Liver (tissue), 9 donors: ENCODE measurements around the gene PLEKHH2. TPM values are rescaled to one million over a fixed set of nuclear protein-coding genes. Genes with fewer than 3 reads are reported as not detected.
A peak's percentile ranks its signal among the peaks of the same experiment; 100 is the strongest.

ENCODE experiments used
- DNase-seq: peaks from one replicate; pipeline ENCODE4 v3.0.0-alpha.2; 2017; ENCODE audit warnings: low spot score
- H3K27ac ChIP-seq, 2 donors: one replicate each; pipeline ENCODE4 v1.7.0; 2013; ENCODE audit warnings: inconsistent platforms in 2 of 2, low read length in 2 of 2, control low read depth in 1 of 2, low read depth in 1 of 2, mild to moderate bottlenecking in 1 of 2
- H3K27me3 ChIP-seq, 4 donors: one replicate each; pipeline versions ENCODE4 v1.6.1 to v1.7.0; 2013; ENCODE audit warnings: low read length in 3 of 4, inconsistent platforms in 1 of 4, mild to moderate bottlenecking in 1 of 4, moderate library complexity in 1 of 4; ENCODE audit not compliant: control insufficient read depth in 4 of 4, insufficient read depth in 4 of 4
- H3K36me3 ChIP-seq, 4 donors: one replicate each; pipeline versions ENCODE4 v1.6.1 to v1.7.0; 2013; ENCODE audit warnings: low read length in 3 of 4, mild to moderate bottlenecking in 3 of 4, low read depth in 1 of 4, moderate library complexity in 1 of 4; ENCODE audit not compliant: control insufficient read depth in 4 of 4, insufficient read depth in 3 of 4
- H3K4me1 ChIP-seq, 4 donors: one replicate each; pipeline versions ENCODE4 v1.6.1 to v1.7.0; 2013; ENCODE audit warnings: low read length in 3 of 4, mild to moderate bottlenecking in 3 of 4, moderate library complexity in 1 of 4; ENCODE audit not compliant: control insufficient read depth in 4 of 4, insufficient read depth in 4 of 4
- H3K4me3 ChIP-seq, 3 donors: one replicate each; pipeline versions ENCODE4 v1.6.1 to v1.7.0; 2013; ENCODE audit warnings: low read length in 3 of 3, control low read depth in 1 of 3, low read depth in 1 of 3, mild to moderate bottlenecking in 1 of 3
- H3K9ac ChIP-seq, 2 donors: one replicate each; pipeline ENCODE4 v1.7.0; 2013; ENCODE audit warnings: low read length in 2 of 2, mild to moderate bottlenecking in 2 of 2, moderate library complexity in 2 of 2, control low read depth in 1 of 2, low read depth in 1 of 2
- H3K9me3 ChIP-seq, 4 donors: one replicate each; pipeline versions ENCODE4 v1.6.1 to v1.7.0; 2013; ENCODE audit warnings: low read length in 3 of 4; ENCODE audit not compliant: control insufficient read depth in 4 of 4
- FOXA1 ChIP-seq: IDR thresholded peaks from 2 replicates; pipeline ENCODE4 v1.6.1; 2016; ENCODE audit warnings: antibody characterized with exemption
- FOXA2 ChIP-seq: IDR thresholded peaks from 2 replicates; pipeline ENCODE4 v1.6.1; 2016; ENCODE audit warnings: antibody characterized with exemption
- GABPA ChIP-seq, 2 donors: IDR thresholded peaks in 1 of 2; conservative IDR thresholded peaks in 1 of 2; 2 replicates each; pipeline ENCODE4 v1.6.1; 2016; ENCODE audit warnings: antibody characterized with exemption in 2 of 2, mild to moderate bottlenecking in 1 of 2, moderate library complexity in 1 of 2
- HNF4G ChIP-seq: IDR thresholded peaks from 2 replicates; pipeline ENCODE4 v1.6.1; 2016; ENCODE audit warnings: antibody characterized with exemption
- RAD21 ChIP-seq, 2 donors: IDR thresholded peaks; 2 replicates each; pipeline ENCODE4 v1.6.1; 2016; ENCODE audit warnings: antibody characterized with exemption in 2 of 2, mild to moderate bottlenecking in 2 of 2
- RXRA ChIP-seq, 2 donors: IDR thresholded peaks; 2 replicates each; pipeline ENCODE4 v1.6.1; 2017 to 2018; ENCODE audit warnings: antibody characterized with exemption in 2 of 2, mild to moderate bottlenecking in 1 of 2
- TAF1 ChIP-seq: conservative IDR thresholded peaks from 2 replicates; pipeline ENCODE4 v1.6.1; 2016; ENCODE audit warnings: antibody characterized with exemption, mild to moderate bottlenecking
- YY1 ChIP-seq: IDR thresholded peaks from 2 replicates; pipeline ENCODE4 v1.6.1; 2016; ENCODE audit warnings: antibody characterized with exemption, mild to moderate bottlenecking
- WGBS: extraction: QIAGEN DNeasy Blood & Tissue Kit; methylation state at CpG from one replicate; pipeline ENCODE4 v1.1.7; 2013; 5-methylcytosine and 5-hydroxymethylcytosine counted together
- polyA plus RNA-seq, 2 donors: library from polyadenylated mRNA; stranded (reverse) in 1 of 2; unstranded in 1 of 2; fragments of 200-250 nt in 1 of 2; fragments of >200 nt in 1 of 2; fragmentation: Nextera tagmentation in 1 of 2; extraction: Ambion mirVana in 1 of 2; gene quantifications; one replicate each; pipeline versions ENCODE4 v1.2.1 to v1.2.3, GENCODE V29; 2013 to 2015
- total RNA-seq, 2 donors: library from RNA; depleted of rRNA; stranded (reverse); fragments of >200 nt; gene quantifications; one replicate each; pipeline ENCODE4 v1.2.3, GENCODE V29; 2014
- TF ChIP-seq, protein P1 (sequence below): IDR thresholded peaks from 2 replicates; pipeline ENCODE4 v1.6.1; 2016; ENCODE audit warnings: antibody characterized with exemption
- TF ChIP-seq, protein P2 (sequence below): IDR thresholded peaks from 2 replicates; pipeline ENCODE4 v1.6.1; 2016; ENCODE audit warnings: antibody characterized with exemption
- TF ChIP-seq, protein P3 (sequence below): IDR thresholded peaks from 2 replicates; pipeline ENCODE4 v1.6.1; 2016; ENCODE audit warnings: antibody characterized with exemption, mild to moderate bottlenecking
- TF ChIP-seq, protein P4 (sequence below): fragments of 150-350 bp; IDR thresholded peaks from 2 replicates; pipeline ENCODE4 v1.5.1; 2017; ENCODE audit warnings: improper control_type of control experiment, low read depth, low read length; ENCODE audit not compliant: missing input control
- donor health status: healthy.
- donor health status: healthy.
- donor health status: healthy.
- donor health status: healthy.
- donor health status: healthy.

The PLEKHH2 gene
- total and polyA plus RNA-seq, 4 donors, result 0.51 to 3.8 (median 1.0) TPM

DNA sequence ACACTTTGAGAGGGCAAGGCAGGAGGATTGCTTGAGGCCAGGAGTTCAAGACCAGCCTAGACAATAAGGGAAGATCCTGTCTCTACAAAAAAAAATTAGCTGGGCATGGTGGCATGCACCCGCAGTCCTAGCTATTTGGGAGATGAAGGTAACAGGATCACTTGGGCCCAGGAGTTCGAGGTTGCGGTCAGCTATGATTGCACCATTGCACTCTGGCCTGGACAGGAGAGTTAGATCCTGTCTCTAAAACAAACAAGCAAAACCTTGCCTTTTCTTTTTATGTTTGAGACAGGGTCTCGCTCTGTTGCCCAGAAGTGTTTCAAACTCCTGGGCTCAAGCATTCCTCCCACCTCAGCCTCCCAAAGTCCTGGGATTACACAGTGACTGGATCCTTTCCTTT, 26.7 kb upstream of the PLEKHH2 start:
- Histone ChIP-seq H3K4me1 (peaks cover 0 to 4% (median 1%) of the 10 kb centered on the region in 4 donors), H3K27me3 (no peaks in the 10 kb centered on the region), H3K9me3 (no peaks in the 10 kb centered on the region), H3K27ac (no peak overlapping the region), H3K9ac (no peak overlapping the region), H3K4me3 (no peak overlapping the region), H3K36me3 (no peaks in the 10 kb centered on the region)
- DNase-seq, result no peak
- TF ChIP-seq TAF1 (no peak), RXRA (IDR thresholded peaks at IDR 0.05) (no peak), HNF4G (no peak), RAD21 (IDR thresholded peaks at IDR 0.05) (no peak), YY1 (no peak), FOXA1 (no peak), FOXA2 (no peak), GABPA (IDR thresholded peaks at IDR 0.05 in 1 of 2, conservative IDR thresholded peaks at IDR 0.05 in 1 of 2) (no peak)
- TF ChIP-seq, protein P1, sequence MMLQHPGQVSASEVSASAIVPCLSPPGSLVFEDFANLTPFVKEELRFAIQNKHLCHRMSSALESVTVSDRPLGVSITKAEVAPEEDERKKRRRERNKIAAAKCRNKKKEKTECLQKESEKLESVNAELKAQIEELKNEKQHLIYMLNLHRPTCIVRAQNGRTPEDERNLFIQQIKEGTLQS, result no peak
- TF ChIP-seq, protein P2, sequence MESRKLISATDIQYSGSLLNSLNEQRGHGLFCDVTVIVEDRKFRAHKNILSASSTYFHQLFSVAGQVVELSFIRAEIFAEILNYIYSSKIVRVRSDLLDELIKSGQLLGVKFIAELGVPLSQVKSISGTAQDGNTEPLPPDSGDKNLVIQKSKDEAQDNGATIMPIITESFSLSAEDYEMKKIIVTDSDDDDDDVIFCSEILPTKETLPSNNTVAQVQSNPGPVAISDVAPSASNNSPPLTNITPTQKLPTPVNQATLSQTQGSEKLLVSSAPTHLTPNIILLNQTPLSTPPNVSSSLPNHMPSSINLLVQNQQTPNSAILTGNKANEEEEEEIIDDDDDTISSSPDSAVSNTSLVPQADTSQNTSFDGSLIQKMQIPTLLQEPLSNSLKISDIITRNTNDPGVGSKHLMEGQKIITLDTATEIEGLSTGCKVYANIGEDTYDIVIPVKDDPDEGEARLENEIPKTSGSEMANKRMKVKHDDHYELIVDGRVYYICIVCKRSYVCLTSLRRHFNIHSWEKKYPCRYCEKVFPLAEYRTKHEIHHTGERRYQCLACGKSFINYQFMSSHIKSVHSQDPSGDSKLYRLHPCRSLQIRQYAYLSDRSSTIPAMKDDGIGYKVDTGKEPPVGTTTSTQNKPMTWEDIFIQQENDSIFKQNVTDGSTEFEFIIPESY, result no peak
- WGBS, result 93% methylated on average over 4 of the region's 4 CpGs

DNA sequence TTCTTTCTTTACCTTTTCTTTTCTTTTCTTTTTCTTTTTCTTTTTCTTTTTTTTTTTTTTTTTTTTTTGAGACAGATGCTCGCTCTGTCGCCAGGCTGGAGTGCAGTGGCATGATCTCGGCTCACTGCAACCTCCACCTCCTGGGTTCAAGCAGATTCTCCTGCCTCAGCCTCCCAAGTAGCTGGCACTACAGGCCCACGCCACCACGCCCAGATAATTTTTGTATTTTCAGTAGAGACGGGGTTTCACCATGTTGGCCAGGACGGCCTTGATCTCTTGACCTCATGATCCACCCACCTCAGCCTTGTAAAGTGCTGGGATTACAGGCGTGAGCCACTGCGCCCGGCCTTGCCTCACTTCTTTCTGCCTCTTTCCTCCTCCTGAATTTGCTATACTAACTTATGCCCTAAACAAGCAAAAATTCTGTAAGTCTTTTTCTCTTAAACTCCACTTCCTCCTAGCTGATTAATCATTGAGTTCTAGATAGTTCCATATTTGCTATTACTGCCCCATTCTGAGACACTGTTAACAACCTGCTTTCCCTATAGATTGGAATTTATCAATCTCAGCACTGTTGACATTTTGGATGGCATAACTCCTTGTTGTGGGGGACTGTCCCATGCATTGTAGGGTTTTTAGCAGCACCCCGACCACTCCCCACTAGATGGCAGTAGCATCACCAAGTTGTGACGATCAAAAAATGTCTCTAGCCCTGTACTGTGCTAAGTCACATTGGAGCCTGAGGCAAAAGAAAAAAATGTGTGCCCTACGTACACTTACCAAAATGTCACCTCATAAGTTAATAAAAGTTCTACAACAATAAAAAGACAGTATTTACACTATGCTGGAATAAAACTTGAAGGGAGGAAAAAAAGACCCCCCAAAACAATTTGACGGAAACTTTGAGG, 24.8 kb upstream of the PLEKHH2 start:
- Histone ChIP-seq H3K4me1 (peaks cover 0 to 4% (median 1%) of the 10 kb centered on the region in 4 donors), H3K9ac (no peak overlapping the region), H3K27me3 (no peaks in the 10 kb centered on the region), H3K36me3 (no peaks in the 10 kb centered on the region), H3K4me3 (no peak overlapping the region), H3K9me3 (no peaks in the 10 kb centered on the region), H3K27ac (no peak overlapping the region)
- 47% methylated on average over 14 of the region's 14 CpGs for WGBS
- peak; percentile 76 to 85 for TF ChIP-seq RAD21 (IDR thresholded peaks at IDR 0.05)
- TF ChIP-seq, protein P3, sequence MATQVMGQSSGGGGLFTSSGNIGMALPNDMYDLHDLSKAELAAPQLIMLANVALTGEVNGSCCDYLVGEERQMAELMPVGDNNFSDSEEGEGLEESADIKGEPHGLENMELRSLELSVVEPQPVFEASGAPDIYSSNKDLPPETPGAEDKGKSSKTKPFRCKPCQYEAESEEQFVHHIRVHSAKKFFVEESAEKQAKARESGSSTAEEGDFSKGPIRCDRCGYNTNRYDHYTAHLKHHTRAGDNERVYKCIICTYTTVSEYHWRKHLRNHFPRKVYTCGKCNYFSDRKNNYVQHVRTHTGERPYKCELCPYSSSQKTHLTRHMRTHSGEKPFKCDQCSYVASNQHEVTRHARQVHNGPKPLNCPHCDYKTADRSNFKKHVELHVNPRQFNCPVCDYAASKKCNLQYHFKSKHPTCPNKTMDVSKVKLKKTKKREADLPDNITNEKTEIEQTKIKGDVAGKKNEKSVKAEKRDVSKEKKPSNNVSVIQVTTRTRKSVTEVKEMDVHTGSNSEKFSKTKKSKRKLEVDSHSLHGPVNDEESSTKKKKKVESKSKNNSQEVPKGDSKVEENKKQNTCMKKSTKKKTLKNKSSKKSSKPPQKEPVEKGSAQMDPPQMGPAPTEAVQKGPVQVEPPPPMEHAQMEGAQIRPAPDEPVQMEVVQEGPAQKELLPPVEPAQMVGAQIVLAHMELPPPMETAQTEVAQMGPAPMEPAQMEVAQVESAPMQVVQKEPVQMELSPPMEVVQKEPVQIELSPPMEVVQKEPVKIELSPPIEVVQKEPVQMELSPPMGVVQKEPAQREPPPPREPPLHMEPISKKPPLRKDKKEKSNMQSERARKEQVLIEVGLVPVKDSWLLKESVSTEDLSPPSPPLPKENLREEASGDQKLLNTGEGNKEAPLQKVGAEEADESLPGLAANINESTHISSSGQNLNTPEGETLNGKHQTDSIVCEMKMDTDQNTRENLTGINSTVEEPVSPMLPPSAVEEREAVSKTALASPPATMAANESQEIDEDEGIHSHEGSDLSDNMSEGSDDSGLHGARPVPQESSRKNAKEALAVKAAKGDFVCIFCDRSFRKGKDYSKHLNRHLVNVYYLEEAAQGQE, result no peak
- TF ChIP-seq, protein P4, sequence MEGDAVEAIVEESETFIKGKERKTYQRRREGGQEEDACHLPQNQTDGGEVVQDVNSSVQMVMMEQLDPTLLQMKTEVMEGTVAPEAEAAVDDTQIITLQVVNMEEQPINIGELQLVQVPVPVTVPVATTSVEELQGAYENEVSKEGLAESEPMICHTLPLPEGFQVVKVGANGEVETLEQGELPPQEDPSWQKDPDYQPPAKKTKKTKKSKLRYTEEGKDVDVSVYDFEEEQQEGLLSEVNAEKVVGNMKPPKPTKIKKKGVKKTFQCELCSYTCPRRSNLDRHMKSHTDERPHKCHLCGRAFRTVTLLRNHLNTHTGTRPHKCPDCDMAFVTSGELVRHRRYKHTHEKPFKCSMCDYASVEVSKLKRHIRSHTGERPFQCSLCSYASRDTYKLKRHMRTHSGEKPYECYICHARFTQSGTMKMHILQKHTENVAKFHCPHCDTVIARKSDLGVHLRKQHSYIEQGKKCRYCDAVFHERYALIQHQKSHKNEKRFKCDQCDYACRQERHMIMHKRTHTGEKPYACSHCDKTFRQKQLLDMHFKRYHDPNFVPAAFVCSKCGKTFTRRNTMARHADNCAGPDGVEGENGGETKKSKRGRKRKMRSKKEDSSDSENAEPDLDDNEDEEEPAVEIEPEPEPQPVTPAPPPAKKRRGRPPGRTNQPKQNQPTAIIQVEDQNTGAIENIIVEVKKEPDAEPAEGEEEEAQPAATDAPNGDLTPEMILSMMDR, result peak; percentile 74
- DNase-seq, result peak; percentile 67
